Caco-2 (cell line): Measurements from ENCODE around the gene ANKRD23. TPM values are rescaled to one million over a fixed set of nuclear protein-coding genes. Genes with fewer than 3 reads are reported as not detected.
"Not testable (repeated sequence)": the region's sequence is repeated elsewhere in the genome, so short reads cannot be mapped to it uniquely, and the experiment has no call there.

Experiments used
- BruUV-seq: library from RNA; stranded (reverse); fragments of 400-500 nt; replicated peaks from 2 replicates; lab custom pipeline; 2021; lab: Mats Ljungman, UMichigan
- CTCF ChIA-PET: fragments of 300-600 bp; sonication (Branson Sonifier 250); formaldehyde crosslinking; loops from one replicate; lab custom pipeline; 2022; ENCODE audit warnings: antibody characterized with exemption; lab: Charles Lee
- POLR2A ChIA-PET: fragments of 300-600 bp; sonication (Branson Sonifier 250); formaldehyde crosslinking; loops from one replicate; lab custom pipeline; 2022; ENCODE audit warnings: antibody characterized with exemption; lab: Charles Lee
- DNase-seq, 2 experiments: peaks; one replicate each; pipeline versions ENCODE4 v3.0.0 to v3.0.0-alpha.2; 2020 to 2022
- H3K27me3 ChIP-seq: replicated peaks from 2 replicates; pipeline ENCODE4 v1.6.0; 2011; ENCODE audit warnings: low read length; ENCODE audit not compliant: control insufficient read depth, insufficient read depth
- H3K36me3 ChIP-seq: 2 replicates; pipeline ENCODE4 v1.5.1; 2011; ENCODE audit warnings: low read length; ENCODE audit not compliant: control insufficient read depth, insufficient read depth
- H3K4me1 ChIP-seq: fragments of 250-450 bp; sonication (Bioruptor Pico); 2 replicates; pipeline ENCODE4 v1.5.1; 2020; ENCODE audit warnings: mild to moderate bottlenecking
- H3K4me3 ChIP-seq: 2 replicates; pipeline ENCODE4 v1.5.1; 2011; ENCODE audit warnings: low read depth, mild to moderate bottlenecking, control low read depth, low read length
- H3K9me3 ChIP-seq: fragments of 250-450 bp; sonication (Bioruptor Pico); 2 replicates; pipeline ENCODE4 v1.5.1; 2020; ENCODE audit warnings: mild to moderate bottlenecking, moderate library complexity
- H3K27ac Mint-ChIP-seq: one replicate; pipeline ENCODE4 v1.8.0; 2022; ENCODE audit warnings: mixed read lengths; ENCODE audit not compliant: unreplicated experiment
- H3K27me3 Mint-ChIP-seq: one replicate; pipeline ENCODE4 v1.8.0; 2022; ENCODE audit warnings: mixed read lengths; ENCODE audit not compliant: insufficient read depth, unreplicated experiment
- H3K36me3 Mint-ChIP-seq: one replicate; pipeline ENCODE4 v1.8.0; 2022; ENCODE audit warnings: mild to moderate bottlenecking, mixed read lengths; ENCODE audit not compliant: insufficient read depth, unreplicated experiment
- H3K4me1 Mint-ChIP-seq: one replicate; pipeline ENCODE4 v1.8.0; 2022; ENCODE audit warnings: low read depth, mixed read lengths; ENCODE audit not compliant: unreplicated experiment
- H3K4me3 Mint-ChIP-seq: one replicate; pipeline ENCODE4 v1.8.0; 2022; ENCODE audit warnings: mild to moderate bottlenecking, moderate library complexity, mixed read lengths; ENCODE audit not compliant: unreplicated experiment
- H3K9me3 Mint-ChIP-seq: one replicate; pipeline ENCODE4 v1.8.0; 2022; ENCODE audit warnings: mixed read lengths; ENCODE audit not compliant: unreplicated experiment
- CTCF ChIP-seq, 2 experiments: fragments of 200-600 bp in 1 of 2; IDR thresholded peaks; 1 replicate in 1 of 2; 2 replicates in 1 of 2; pipeline versions ENCODE4 v1.5.1 to v1.8.0; 2011 to 2022; ENCODE audit warnings: antibody characterized with exemption in 1 of 2, control low read depth in 1 of 2, inconsistent platforms in 1 of 2, low read depth in 1 of 2, low read length in 1 of 2, mild to moderate bottlenecking in 1 of 2, moderate library complexity in 1 of 2; ENCODE audit not compliant: insufficient read depth in 1 of 2, severe bottlenecking in 1 of 2, unreplicated experiment in 1 of 2
- intact Hi-C: fragments of 100-400 bp; cut with micrococcal nuclease; formaldehyde crosslinking; loops from one replicate; pipeline ENCODE4 v1.10.0; 2022; ENCODE audit not compliant: unreplicated experiment
- total RNA-seq: library from RNA; stranded (reverse); gene quantifications from 2 replicates; pipeline ENCODE4 v1.2.3, GENCODE V29; 2022

ANKRD23 gene
- total RNA-seq, 1 experiment from 2014 or later, result 2.5 TPM

- peaks cover 8% of the 10 kb centered on the region for H3K36me3 ChIP-seq
- H3K27me3 ChIP-seq, result no peaks in the 10 kb centered on the region
- Mint-ChIP-seq H3K27me3 (no peaks in the 10 kb centered on the region), H3K27ac (peak overlapping the region; percentile 48), H3K9me3 (no peaks in the 10 kb centered on the region), H3K4me3 (no peak overlapping the region), H3K36me3 (peaks cover 33% of the 10 kb centered on the region), H3K4me1 (no peaks in the 10 kb centered on the region)
- ChIA-PET CTCF (interaction anchor here (0.6 kb wide), 1 partner anchor 13 kb away, joined by 6 read pairs; no protein-coding TSS in a partner anchor), POLR2A (interaction anchor here (1.8 kb wide), 1 partner anchor 7 kb away, joined by 5 read pairs; the partner anchor contains the start of gene ANKRD39)
- H3K9me3 ChIP-seq, result no peaks in the 10 kb centered on the region
- no peak overlapping the region for H3K4me3 ChIP-seq
- no TSS peak for BruUV-seq
- H3K4me1 ChIP-seq, result peaks cover 10% of the 10 kb centered on the region
- no peak for TF ChIP-seq CTCF (IDR thresholded peaks at IDR 0.05; ENCODE audit: insufficient read depth in 1 of 2, low read depth in 1 of 2, low read length in 1 of 2, severe bottlenecking in 1 of 2, unreplicated experiment in 1 of 2)
- no peak for DNase-seq
- intact Hi-C loops, result no loop called here
Measured at GRCh38 chr2:96865654-96866053, 21.8 kb upstream of the ANKRD23 start.

GRCh38 chr2:96864343-96865091 lies 20.7 kb upstream of the ANKRD23 start:
- no peak for TF ChIP-seq CTCF (IDR thresholded peaks at IDR 0.05; ENCODE audit: insufficient read depth in 1 of 2, low read depth in 1 of 2, low read length in 1 of 2, severe bottlenecking in 1 of 2, unreplicated experiment in 1 of 2)
- Mint-ChIP-seq H3K36me3 (peaks cover 38% of the 10 kb centered on the region), H3K27me3 (no peaks in the 10 kb centered on the region), H3K4me1 (peaks cover under 1% of the 10 kb centered on the region), H3K4me3 (no peak overlapping the region), H3K27ac (no peak overlapping the region), H3K9me3 (no peaks in the 10 kb centered on the region)
- no TSS peak for BruUV-seq
- intact Hi-C loops, result no loop called here
- H3K27me3 ChIP-seq, result no peaks in the 10 kb centered on the region
- peaks cover 10% of the 10 kb centered on the region for H3K4me1 ChIP-seq
- no peaks in the 10 kb centered on the region for H3K9me3 ChIP-seq
- POLR2A ChIA-PET, result no interaction called here
- peaks cover 8% of the 10 kb centered on the region for H3K36me3 ChIP-seq
- no peak for DNase-seq
- CTCF ChIA-PET, result no interaction called here
- no peak overlapping the region for H3K4me3 ChIP-seq

- intact Hi-C loops, result no loop called here
- H3K9me3 Mint-ChIP-seq, result no peaks in the 10 kb centered on the region
- H3K36me3 ChIP-seq, result peaks cover 8% of the 10 kb centered on the region
- TF ChIP-seq CTCF (IDR thresholded peaks at IDR 0.05; ENCODE audit: insufficient read depth in 1 of 2, low read depth in 1 of 2, low read length in 1 of 2, severe bottlenecking in 1 of 2, unreplicated experiment in 1 of 2), result no peak
- no TSS peak for BruUV-seq
- no peak overlapping the region for H3K4me3 Mint-ChIP-seq
- H3K36me3 Mint-ChIP-seq, result peaks cover 40% of the 10 kb centered on the region
- no peak overlapping the region for H3K27ac Mint-ChIP-seq
- H3K9me3 ChIP-seq, result no peaks in the 10 kb centered on the region
- ChIA-PET POLR2A (no interaction called here), CTCF (no interaction called here)
- H3K27me3 ChIP-seq, result no peaks in the 10 kb centered on the region
- peaks cover 12% of the 10 kb centered on the region for H3K4me1 ChIP-seq
- no peak for DNase-seq
- H3K27me3 Mint-ChIP-seq, result no peaks in the 10 kb centered on the region
- H3K4me3 ChIP-seq, result no peak overlapping the region
- peaks cover 8% of the 10 kb centered on the region for H3K4me1 Mint-ChIP-seq
Measured at GRCh38 chr2:96863575-96864342, 19.9 kb upstream of the ANKRD23 start.

GRCh38 chr2:96863056-96863455 lies 19.2 kb upstream of the ANKRD23 start:
- intact Hi-C loops, H3K4me3 ChIP-seq, H3K9me3 Mint-ChIP-seq, H3K4me3 Mint-ChIP-seq, H3K36me3 ChIP-seq, CTCF ChIA-PET, H3K27ac Mint-ChIP-seq, H3K27me3 ChIP-seq, BruUV-seq, POLR2A ChIA-PET, H3K27me3 Mint-ChIP-seq, H3K9me3 ChIP-seq, DNase-seq: not testable (repeated sequence)
- Mint-ChIP-seq H3K4me1 (peaks cover 10% of the 10 kb centered on the region), H3K36me3 (peaks cover 44% of the 10 kb centered on the region)
- H3K4me1 ChIP-seq, result peaks cover 14% of the 10 kb centered on the region
